Stimulated activated CD4-positive, alpha-beta T cell treated with anti-CD3 and anti-CD28 coated beads, Interleukin-2, amount 100 ng/mL, for 24 hours (primary cell): ENCODE measurements around the gene PRRC2A.
A peak's percentile ranks its signal among the peaks of the same experiment; 100 is the strongest.

Experiments used
- DNase-seq, 2 donors: peaks; one replicate each; pipeline ENCODE4 v3.0.0-alpha.2; 2020

Gene PRRC2A

DNA sequence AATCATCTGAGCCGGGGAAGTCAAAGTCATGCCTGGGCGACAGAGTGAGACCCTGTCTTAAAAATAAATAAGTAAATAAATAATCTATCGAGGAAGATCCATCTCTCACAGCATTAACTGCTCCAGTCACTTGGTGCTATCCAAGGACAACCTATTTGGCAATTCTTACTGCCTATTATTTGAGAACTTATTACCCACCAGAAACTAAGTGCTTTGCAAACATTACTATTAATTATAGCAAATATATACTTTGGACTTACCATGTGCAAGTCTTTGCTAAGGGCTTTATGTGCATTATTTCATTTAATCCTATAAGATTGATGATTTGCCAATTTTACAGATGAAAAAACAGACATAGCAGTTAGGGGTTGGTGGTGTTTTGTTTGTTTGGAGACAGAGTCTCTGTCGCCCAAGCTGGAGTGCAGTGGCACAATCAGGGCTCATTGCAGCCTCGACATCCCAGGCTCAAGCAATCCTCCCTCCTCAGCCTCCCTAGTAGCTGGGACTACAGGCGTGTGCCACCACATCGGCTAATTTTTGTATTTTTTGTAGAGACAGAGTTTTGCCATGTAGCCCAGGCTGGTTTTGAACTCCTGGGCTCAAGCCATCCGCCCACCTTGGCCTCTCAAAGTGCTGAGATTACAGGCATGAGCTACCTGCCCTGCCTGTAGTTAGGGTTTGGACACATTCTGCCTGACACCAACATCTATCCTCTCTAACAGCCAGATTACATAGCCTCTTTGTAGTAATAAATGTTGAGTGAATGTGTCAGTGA, 34.2 kb downstream of the PRRC2A start:
- no peak for DNase-seq

DNA sequence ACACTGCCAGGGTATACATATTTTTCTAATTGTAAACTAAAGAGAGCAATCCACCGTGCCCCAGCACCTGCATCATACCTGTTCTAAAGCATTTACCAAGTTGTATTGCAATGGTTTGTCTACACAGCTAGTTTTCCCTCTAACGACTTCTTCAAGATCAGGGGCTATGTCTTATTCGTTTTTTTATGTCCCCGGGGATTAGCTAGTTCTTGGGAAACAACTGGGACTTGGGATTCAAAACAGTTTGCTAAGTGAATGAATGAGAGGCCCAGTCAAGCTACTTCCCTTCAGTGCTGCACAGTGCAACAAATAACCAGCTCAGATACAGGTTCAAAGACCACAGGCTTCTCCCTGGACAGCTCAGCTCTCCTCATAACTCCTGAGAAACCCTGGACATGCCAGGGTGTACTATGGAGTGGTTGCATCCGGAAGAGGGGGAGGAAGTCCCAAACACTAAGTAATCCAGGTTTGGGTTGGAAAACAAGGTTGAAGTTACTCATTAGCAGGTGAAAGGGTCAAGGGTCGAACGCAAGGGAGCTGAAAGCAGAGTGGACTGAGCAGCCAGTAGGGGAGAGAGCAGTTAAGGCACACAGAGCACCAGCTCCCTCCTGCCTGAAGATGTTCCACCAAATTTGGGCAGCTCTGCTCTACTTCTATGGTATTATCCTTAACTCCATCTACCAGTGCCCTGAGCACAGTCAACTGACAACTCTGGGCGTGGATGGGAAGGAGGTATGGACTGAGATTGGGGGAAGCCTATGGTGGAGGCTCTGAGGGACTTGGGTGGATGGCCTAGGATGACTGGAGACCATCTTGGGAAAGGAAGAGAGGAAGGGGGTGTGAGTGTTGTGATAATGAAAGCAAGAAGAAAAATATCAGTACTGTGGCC, 35.1 kb downstream of the PRRC2A start, which contains the start of gene APOM:
Gene APOM, plus strand, starts transcription at position 546 of the 889 bp plus-strand sequence. Its CDS starts 73 bp downstream, at position 619.
- DNase-seq = no peak

DNA sequence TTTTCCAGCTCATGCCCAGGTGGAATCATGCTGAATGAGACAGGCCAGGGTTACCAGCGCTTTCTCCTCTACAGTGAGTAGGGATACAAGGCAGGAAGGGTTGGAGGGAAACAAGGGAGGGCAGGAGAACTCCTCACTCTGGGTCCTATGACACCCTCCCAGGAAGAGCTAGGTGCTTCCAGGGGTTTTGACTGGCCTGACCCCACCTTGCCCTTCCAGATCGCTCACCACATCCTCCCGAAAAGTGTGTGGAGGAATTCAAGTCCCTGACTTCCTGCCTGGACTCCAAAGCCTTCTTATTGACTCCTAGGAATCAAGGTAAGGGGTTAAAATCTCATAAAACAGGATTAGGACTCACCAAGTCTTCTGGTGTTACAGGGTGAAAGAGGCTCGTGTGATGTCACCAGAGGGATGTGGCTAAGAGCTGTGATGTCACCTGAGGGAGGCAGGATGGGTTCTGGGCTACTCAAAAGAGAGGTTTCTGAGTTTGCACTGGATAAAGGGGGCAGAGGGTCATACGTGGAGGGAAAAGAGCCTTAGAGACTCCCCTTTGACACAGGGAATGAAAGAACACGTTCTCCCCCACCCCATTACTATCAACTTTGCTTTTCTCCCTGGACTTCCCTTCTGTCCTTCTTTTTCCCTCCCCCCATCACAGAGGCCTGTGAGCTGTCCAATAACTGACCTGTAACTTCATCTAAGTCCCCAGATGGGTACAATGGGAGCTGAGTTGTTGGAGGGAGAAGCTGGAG, 37.1 kb downstream of the PRRC2A start:
- no peak for DNase-seq

DNA sequence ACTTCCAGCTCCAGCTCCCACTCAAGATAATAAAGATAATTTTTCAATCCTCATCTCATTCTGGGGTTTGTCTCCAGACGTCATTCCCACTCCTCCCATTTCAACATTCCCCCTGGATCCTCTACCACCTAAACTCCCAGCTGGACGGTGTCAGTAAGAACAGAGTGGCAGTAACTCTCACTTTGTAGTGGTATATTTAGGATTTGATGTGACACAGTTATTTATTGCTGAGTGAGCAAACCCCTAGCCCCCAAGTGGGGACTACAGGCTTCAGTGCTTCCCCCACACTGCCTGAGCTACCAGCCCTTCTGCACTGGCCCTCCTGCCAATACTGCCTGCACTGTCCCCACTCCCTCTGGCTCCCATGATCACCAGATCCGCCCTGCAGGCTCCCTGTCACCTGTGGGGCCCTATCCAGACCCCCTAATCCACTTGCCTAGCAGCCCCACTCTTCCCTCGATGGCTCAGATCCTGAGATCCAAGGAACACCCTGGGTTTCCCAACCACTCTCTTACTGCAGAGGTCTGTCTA, 37.7 kb downstream of the PRRC2A start:
- DNase-seq = no peak

DNA sequence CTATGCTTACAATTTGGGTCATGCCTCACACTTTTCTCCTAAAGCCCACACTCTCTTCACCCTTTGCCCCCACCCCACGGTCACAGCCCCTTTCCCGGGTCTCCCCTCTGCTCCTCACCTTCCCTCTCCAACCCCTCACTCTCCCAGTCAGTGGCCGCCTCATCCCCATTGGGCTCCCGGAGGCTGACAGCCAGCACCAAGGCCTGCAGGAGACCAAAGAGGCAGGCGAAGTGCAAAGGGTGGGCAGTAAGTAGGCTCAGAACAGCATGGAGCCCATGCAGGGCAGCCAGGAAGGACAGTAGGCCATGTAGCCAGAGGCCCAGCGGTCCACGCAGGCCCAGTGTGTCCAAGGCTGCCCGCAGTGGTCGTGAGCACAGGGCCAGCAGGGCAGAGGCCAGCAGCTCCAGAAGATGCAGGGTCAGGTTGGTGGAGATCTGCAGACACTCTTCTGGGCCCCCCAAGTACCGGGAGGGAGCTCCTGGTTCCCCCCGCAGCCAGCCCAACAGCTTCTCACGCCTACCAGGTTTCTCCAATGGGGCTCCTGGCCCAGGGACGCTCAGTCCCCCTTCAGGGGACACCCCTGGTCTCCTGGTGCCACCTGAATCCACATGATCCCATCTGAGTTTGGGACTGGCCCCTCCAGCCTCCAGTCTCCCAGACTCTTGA, 38.6 kb downstream of the PRRC2A start:
- no peak for DNase-seq

DNA sequence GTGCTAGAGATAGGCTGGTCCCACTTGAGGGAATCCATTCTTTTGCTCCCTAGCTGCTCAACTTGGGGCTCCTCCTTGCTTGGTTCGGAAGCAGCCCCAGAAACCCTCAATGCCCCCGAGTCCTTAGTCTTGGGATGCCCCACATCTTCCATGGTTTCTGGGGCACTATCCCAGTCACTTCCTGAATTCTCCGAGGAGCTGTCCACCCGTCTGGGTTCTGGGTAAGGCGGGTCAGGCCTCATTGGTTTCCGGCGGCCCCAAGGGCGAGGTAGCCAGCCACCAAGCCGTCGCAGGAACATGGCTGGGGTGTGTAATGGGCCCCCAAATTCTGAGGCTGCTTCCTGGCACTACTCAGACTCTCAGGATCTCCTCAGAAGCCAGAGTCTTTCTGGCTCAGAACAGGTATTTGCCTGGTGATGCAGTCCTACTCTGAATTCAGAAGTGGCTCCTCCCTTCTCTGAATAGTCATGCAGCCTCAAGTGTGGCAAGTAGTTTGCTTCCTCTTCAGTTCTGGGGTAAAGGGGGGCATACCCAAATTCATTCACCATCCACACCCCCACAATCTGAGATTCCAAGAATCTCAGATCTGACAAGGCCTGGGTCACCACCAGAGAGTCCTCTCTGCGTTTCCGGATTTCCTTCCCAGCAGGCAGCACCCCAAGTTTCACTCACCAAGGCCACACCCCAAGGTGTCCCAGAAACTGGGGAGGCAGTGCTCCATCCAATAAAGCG, 39.3 kb downstream of the PRRC2A start:
- peak; percentile 46 to 57 for DNase-seq

DNA sequence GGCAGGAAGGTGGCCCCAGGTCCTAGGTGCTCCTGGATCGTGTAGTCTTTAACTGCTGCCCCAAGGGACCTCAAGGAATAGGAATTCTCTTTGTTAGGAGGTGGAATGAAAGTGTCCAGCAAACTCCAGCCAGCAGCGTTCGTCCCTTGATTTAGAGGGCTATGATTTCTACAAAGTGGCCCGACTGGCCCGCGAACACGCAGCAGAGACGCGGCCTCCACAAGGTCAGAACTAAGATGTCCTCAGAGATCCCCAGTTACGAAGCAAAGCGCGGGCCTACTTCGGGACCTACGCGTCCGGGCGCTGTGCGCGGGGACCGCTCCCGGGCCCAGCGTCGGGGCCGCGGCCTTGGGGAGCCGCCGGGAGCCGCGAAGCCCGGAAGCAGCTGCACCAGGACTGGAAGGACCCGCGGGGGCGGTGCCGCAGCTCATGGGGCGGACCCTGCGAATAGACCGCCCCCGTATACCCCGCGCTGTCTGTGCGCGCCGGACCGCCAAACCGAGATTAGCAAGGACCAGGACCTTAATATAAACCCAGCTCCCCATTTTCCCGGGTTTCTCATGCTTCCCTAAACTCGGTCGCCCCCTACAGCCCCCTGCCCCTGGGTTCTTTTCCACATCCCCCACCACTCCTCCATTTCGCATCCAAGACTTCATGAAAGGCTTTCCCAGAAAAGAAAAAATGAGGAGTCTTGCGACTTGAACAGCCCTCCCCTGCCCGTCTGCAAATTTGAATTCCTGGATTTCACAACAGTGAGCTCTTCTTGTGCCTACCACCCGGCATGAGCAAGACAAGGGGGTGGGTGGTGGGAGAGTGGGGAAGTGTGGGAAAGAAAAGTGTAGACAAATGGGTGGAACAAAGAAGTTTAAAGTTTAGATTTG, 40.1 kb downstream of the PRRC2A start, which contains the start of gene C6orf47:
Gene C6orf47, minus strand, starts transcription at position 398 of the 881 bp plus-strand sequence. CDS start 831 bp downstream, outside the sequence.
- peak; percentile 78 to 87 for DNase-seq

DNA sequence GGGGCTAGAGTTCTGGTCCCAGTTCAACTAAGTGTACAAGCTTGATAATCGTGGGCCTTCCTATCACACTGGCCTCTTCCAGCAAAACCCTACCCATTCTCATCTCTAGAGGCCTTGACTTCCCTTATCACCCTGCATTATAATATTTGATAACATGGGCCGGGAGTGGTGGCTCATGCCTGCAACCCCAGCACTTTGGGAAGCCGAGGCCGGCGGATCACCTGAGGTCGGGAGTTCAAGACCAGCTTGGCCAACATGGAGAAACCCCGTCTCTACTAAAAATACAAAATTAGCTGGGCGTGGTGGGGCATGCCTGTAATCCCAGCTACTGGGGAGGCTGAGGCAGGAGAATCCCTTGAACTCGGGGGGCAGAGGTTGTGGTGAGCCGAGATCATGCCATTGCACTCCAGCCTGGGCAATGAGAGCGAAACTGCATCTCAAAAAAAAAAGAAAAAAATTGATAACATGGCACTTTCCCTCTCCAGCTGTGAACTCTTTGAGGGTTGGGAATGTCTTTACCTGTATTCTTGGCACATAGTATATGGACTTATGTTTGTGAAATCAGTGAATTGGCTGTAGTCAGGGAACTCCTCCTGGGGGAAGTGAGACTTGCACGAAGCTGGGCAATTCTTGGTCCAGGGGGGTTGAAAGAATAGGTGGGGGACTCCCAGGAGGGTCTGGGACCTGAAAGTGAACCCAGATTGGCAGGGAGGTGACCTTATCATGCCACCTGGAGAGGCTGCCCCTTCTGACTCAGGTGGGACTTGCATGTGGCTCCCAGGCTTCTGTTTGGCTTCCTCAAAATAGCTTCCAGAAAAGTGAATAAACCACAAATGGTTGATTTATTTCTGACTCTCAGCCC, 41.0 kb downstream of the PRRC2A start:
- DNase-seq = no peak

DNA sequence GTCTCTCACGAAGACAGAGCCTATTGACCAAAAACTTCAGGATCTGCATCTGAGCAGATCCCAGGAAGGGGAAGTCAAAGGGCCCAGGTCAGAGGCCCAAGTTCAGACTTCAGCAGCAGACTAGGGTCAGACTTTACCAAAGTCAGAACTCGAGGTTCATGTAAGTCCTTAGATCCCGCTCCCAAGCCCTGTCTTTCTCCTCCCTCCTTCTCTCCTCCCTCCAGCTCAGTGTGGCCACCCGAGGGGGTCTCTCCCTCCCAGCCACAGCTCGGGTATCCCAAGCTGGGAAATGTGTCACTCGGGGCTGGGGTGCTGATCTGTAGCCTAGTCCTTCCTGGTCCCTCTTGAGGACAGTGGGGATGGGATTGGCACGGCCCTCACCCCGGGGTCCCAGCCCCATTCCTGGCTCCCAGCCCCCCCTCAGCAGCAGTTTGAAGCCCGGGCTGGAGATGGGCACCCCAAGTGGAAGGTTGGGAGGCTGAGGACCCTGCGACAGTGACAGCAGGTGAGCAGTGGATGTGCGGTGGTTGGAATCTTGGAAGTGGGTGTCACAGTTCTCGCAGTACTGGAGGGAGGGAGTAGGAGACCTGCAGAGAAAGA, 41.7 kb downstream of the PRRC2A start:
- DNase-seq = no peak

DNA sequence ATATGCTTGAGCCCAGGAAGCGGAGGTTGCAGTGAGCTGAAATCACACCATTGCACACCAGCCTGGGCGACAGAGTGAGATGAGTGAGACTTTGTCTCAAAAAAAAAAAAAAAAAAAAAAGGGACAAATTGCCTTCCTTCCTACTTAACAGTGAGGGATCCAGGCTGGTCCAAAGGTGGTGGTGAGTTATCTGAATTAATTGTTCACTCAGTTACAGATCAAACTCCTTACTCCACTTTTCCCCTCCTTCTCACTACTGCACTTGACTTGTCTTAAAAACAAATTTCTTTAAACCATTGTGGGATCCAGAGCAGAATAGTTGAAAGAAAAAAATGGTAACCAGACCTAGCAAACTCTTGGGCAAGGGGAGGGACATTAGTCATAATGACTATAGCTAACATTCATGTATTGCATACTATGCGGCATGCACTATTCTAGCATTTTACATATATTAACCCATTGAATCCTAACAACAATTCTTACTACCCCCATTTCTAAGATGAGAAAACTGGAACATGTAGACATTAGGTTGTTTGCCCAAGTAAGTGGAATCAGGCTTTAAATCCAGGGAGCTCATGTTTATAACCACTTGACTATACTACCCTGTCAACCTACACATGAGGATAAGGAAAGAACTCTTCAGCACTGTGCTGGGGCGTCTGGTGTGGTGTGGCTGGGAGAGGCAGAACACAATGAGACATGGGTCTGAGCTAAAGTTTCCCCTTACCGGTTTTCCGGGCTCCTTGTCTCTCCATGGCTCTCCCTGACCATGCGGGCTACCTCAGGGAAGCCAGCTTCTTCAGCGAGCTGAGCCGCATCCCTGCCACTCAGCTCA, 42.8 kb downstream of the PRRC2A start:
- DNase-seq = no peak

DNA sequence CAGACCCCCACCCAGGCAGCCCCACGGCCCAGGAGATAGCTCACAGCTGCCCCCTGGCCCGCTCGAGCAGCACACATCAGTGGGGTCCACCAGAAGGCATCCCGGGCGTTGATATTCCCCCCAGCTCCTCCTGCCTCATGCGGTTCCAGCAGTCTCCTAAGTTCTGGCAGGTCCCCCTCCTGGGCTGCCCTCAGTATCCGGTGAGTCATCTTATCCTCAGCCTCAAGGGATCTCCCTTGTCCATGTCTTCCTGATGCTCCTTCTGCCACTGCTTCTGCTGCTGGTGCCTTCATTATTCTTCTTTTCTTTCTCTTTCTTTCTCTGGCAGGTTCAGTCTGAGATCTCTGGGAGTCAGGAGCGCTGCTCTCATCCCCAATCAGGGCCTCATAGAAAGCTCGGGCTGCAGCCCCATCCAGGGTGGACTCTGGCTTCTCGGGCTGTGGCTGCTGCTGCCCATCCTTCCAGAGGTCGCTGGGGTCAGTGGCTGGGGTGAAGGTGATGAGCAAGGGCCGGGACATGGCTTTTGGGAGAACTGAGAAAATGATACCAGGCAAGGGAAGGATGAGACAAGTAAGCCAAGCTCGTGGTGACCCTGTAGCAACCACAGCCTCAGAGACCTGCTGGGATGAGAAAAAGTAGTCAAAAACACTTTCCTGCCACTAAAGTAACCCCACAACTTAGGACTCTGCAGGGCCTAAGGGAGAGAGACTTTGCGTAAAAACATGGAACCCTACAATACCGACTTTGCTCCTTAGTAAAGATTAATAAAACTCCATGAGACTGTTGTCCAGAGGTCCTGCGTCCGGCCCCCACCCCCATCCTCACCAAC, 43.7 kb downstream of the PRRC2A start:
- no peak for DNase-seq

DNA sequence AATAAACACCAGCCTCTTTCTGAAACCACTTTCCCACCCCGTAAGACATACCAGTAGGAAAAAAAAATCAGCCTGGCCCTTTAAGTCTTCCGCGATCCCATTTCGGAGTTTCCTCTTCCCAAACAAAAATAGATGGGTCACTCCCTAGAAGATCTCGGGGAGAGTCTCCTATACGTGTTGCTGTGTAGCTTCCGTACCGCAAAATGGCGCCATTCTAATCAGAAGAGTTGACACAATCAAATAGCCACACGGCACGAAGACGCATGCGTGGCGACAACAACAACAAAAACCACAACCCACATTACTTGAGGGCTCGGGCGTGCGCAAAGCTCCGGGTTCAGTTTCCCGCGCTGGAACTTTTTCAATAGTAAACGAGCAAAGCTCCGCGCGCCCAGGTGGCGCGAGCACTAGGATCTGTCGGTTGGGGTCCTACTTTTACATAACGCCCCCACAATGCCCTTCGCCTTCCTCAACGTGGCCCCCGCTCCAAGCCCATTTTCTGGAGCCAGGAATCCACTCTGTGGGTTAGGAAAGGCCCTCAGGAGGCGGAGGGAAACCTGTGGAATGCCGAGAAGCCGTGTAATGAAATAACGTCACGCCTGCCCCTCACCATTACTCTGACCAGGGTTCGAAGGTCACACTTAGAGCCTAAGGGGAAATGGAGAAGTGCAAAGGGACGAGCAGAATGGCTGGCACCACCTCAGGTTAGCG, 44.4 kb downstream of the PRRC2A start, which contains the start of gene GPANK1:
Gene GPANK1, minus strand, starts transcription at position 208 of the 711 bp plus-strand sequence. CDS start 519 bp downstream, outside the sequence.
- DNase-seq = peak; percentile 90 to 91

DNA sequence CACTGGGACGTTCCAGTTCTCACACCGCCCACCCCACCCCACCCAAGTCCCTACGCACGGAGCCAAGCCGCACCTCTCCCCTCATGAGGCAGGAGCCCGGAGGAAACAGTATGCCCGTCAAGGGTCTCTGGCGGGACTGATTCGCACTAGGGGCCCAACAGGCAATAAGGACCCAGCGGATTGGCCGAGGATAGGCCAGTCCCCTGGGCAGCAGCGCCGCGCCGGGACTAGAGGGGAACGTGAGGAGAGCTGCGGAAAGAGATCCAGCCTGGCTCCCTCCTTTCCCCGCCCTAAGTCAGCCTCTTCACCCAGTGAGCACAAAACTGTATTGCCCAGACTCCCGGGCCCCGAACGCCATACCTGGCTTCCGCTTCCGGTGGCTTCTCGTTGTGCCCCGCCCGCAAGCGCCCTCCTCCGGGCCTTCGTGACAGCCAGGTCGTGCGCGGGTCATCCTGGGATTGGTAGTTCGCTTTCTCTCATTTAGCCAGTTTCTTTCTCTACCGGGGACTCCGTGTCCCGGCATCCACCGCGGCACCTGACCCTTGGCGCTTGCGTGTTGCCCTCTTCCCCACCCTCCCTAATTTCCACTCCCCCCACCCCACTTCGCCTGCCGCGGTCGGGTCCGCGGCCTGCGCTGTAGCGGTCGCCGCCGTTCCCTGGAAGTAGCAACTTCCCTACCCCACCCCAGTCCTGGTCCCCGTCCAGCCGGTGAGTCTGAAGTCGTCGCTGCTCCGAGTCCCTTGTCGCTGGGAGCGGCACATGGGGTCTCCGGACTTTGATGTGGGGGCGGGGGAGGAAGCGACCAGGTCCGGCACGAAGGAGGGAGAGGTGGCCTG, 45.2 kb downstream of the PRRC2A start, which contains the start of gene CSNK2B:
Gene CSNK2B, plus strand, starts transcription at position 580 of the 836 bp plus-strand sequence. CDS start 752 bp downstream, outside the sequence.
- DNase-seq = peak; percentile 97 to 98

DNA sequence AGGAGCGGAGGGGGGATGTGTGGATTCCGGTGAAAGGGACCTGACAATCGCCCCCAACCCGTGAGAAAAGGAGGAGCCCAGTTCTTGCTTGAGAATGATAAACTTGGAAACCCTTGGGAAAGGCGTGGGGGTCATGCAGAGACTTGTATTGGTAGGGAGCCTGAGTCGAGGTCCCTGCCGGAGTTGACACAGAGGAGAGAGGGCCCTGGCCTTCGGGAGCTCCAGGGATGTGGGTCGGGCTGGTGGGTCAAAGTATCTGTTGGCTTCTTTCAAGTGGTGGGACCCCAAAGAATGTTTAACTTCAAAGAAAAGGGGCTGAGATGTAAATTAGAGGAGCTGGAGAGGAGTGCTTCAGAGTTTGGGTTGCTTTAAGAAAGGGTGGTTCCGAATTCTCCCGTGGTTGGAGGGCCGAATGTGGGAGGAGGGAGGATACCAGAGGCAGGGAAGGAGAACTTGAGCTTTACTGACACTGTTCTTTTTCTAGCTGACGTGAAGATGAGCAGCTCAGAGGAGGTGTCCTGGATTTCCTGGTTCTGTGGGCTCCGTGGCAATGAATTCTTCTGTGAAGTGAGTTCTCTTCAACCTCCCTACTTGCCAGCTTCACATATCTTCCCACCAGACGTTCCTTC, 45.9 kb downstream of the PRRC2A start:
- no peak for DNase-seq
